CD4-positive, alpha-beta T cell treated with Interleukin-10 for 1 hour (primary cell): Measurements from ENCODE around the gene FBLN5.
A peak's percentile ranks its signal among the peaks of the same experiment; 100 is the strongest.

Experiments used
- DNase-seq: peaks from one replicate; pipeline ENCODE4 v3.0.0-alpha.2; 2020

Gene FBLN5

DNA sequence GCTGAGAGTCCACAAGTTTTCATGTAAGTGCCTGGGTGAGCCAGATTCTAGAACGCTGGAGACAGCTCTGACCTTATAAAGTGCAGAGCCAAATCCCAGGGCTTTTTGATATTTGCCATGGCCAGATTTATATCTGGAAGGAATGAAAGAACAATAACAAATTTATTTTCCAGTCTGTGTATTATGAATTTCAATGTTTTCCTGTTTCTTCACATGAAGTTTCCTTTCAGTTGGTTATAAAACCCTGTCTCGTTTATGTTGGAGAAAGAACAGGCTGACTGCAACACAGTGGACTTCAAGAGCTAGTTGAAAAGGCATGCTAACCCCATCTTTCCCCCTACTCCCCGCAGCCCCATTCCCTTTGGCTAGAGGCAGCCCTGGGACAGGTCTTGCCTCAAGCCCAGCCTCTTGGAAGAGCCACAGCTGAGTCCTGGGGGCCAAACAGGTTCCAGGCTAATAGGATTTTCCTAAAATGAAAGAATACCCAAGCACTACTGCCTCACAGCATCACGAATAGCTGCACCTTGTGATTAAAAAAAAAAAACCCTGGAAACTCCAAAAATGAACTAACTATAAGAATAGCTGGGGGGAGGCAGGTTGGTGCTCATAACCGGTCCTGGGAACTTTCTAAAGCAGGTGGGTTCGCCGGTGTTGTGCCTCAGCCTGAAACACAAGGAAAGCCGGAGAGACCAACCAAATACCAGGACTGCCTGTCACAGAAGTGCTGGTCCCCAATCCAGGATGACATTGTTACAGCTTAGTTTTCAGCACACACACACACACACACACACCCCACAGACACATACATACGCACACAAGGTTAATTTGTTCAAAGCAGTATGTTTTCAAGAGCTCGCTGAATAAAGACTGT is 1.5 kb downstream of the FBLN5 start:
- DNase-seq = no peak

DNA sequence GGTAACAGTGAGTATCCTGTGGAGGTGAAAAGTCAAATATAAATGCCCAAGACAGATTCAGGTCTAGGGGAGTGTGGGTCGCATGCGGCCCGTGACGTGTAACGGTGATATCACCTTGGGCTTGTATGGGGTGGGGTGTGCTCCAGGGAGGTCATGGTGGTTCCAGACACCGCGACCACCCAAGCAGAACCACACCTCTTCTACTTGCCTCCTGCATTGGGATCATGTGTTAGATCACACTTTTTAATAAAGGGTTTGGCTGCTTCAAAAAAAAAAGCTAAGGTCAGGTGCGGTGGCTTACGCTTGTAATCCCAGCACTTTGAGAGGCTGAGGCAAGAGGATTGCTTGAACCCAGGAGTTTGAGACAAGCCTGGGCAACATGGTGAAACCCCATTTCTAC is 4.5 kb downstream of the FBLN5 start:
- DNase-seq = no peak

- no peak for DNase-seq
Observed at GRCh38 chr14:91942128-91942527, 5.4 kb downstream of the FBLN5 start.

DNA sequence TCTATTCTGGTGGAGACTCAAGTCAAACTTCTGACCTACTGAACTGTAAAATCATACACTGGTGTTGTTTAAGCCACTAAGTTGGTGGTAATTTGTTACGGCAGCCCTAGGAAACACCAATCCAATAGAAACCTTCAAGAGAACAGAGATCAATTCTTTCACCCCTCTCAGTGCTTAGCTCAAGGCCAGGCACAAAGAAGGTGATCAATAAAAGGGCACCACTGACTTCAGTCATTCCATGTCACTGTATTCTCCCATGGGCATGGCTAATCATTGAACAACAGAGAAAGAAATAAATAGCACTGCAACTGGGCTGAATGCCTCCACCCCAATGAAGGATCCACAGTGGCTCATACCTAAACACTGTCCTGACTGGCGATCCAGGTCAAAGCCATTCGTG is 7.3 kb downstream of the FBLN5 start:
- no peak for DNase-seq

DNA sequence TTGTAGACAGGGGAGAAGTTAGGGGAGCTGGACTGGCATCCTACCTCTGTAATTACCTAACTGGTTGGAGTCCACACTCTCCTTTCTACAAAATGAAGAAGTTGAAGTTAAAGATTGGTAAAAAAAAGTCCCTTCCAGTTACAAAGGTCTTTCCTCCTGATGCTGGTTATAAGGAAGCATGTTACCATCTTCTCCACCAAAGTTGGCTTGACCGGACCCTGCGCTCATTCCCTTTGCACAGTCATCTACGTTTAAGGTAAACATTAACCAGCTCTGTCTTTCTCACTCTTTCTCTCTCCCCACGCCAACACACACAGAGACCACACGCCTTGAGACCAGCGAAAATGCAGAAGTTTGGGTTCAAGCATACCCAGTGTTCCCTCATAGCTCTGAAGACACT is 11.9 kb downstream of the FBLN5 start:
- no peak for DNase-seq

GRCh38 chr14:91934554-91935285 is 12.8 kb downstream of the FBLN5 start:
- no peak for DNase-seq

- DNase-seq = no peak
Observed at GRCh38 chr14:91931478-91932088, 15.9 kb downstream of the FBLN5 start.

DNA sequence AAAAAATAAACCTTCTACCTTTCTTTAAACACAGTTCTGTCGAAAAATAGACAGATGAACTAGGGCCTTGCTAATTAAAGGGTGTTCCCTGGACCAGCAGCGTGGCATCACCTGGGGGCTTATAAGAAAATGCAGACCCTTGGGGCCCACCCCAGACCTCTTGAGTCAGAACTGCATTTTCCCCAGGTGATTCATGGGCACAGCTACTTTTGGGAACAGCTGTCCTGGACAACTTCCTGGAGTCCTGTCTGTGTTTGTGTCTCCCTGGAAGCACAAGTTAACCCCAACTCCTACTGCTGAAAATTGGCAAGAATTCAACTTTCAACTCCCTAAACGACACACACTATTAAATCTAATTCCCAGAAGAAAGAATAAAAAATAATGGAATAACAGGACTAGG is 17.8 kb downstream of the FBLN5 start:
- no peak for DNase-seq

DNA sequence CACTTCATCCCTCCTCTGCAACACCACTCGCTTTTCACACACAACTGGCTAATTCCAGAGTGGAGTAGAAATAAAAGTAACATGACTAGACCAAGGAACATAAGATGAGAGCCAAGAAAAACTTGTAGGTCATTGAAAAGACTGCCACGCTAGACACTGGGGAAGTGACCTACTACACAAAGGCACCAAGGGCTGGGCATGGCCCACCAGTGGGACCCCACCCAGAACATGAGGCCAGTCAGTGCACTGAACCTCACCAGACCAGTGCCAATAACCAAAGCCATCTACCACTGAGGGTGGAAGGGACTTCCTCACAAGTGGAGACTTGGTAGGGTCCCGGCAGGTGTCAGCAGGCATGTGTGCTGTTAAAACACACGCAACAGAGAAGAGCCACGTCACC is 19.7 kb downstream of the FBLN5 start:
- DNase-seq = no peak

GRCh38 chr14:91927191-91927590 is 20.3 kb downstream of the FBLN5 start:
- no peak for DNase-seq

GRCh38 chr14:91926131-91926890 is 21.2 kb downstream of the FBLN5 start:
- DNase-seq = no peak

GRCh38 chr14:91925727-91926121 is 21.8 kb downstream of the FBLN5 start:
- DNase-seq = no peak

DNA sequence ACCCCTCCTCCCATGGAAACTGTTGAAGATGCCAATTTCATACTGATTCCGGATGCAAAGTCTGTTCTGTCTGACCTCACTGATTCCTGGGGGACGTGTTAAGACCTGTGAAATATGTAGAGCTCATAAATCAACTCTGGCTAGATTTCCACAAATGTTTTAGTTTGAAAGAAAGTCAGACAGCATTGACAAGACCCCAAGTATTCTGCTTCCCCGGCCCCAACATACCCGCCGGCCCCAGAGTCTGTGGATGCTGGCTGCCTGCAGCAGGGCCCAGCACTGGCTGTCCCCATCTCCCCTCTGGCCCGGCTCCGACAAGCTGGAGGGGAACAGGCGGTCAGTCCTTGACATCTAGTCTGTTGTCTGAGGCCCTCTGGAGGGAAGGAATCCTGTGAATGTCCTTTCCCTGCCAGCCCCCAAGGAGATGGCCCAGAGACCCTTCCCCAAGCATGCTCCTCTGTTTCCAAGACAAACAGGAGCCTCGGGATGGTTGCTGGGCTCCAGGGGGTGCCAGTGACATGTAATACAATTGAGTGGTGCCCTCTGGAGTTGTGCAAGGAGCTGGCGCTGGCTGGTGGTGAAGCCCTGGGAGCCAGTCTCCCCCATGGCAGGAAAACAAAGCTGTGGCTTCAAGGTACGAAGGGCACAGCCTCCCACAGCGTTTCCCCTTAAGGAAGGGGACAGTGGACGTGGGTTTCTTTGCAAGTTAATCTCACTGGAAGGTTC is 22.3 kb downstream of the FBLN5 start:
- no peak for DNase-seq

- DNase-seq = no peak
Observed at GRCh38 chr14:91920526-91920925, 27.0 kb downstream of the FBLN5 start.

DNA sequence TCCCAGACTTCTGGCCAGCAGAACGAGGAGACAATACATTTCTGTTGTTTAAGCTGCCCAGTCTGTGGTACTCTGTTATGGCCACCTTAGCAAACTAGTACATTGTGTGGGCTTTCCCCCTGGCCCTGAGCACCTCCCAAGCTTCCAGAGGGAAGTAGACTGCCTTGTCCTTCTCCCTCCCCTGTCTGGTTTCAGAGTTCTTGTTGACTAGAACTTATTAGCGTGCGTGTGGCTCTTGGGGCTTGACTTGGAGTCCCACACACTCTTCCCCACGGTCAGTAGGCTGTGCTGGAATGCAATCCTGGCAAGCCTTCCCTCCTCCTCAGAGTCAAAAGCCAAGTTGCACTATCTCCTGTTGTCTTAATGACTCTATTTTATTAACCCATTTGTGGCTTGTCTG is 27.7 kb downstream of the FBLN5 start:
- DNase-seq = no peak

GRCh38 chr14:91918186-91918883 is 29.2 kb downstream of the FBLN5 start:
- no peak for DNase-seq

DNA sequence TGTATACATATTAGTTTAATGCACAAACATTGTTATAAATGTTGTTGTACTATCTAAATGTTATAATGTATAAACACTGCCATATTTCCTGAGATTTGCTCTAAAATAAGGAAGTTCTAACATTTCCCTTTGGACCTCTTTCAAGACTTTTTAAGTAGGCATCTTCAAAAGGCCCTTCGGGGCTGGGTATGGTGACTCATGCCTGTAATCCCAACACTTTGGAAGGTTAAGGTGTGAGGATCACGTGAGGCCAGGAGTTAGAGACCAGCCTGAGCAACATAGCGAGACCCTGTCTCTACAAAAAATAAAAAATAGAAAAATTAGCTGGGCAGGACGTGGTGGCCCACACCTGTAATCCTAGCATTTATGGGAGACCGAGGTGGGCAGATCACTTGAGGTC is 35.5 kb downstream of the FBLN5 start:
- DNase-seq = no peak

GRCh38 chr14:91911474-91912032 is 35.9 kb downstream of the FBLN5 start:
- peak; percentile 64 for DNase-seq

- no peak for DNase-seq
Observed at GRCh38 chr14:91910196-91910595, 37.3 kb downstream of the FBLN5 start.

GRCh38 chr14:91906374-91906773 is 41.1 kb downstream of the FBLN5 start:
- DNase-seq = no peak

DNA sequence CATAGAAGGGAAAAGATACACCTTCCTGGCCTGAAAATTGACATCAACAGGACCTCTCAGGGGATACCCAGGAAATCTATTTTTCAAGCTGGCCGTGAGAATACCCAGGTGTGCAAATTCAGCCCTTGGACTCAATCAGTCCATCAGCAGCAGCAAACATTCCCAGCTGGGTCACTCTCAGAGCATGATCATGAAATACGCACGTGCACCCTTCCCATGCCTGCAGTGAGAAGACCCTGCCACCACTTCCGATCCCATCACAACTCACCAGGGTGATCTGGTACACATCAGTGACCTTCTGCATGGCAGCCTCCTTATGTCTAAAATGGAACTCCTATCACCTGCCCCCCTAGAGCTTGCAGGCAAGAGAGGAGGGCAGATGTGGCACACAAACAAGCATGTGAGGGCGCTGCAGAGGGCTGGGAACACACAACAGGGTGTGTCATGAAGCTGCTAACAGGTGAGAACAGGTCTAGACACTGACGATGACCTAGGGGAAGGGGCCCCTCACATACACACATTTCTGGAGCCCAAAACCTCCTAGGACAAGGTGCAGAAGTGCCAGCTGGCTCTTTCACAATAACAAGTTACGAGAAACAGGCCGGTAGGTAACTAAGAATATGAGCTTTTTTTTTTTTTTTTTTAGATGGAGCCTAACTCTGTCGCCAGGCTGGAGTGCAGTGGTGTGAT is 42.4 kb downstream of the FBLN5 start:
- DNase-seq = no peak
